Peyer's patch (tissue), 4 donors: Measurements from ENCODE around the gene ITK.

Experiments
- CTCF ChIP-seq, 6 experiments: fragments of 450-650 bp in 4 of 6; fragments of 200-600 bp in 2 of 6; sonication (generic) in 1 of 6; IDR thresholded peaks; one replicate each; pipeline ENCODE4 v1.5.1; 2017 to 2019; ENCODE audit warnings: antibody characterized with exemption in 6 of 6, mild to moderate bottlenecking in 3 of 6, moderate library complexity in 1 of 6
- POLR2A ChIP-seq, 2 donors: fragments of 450-650 bp; IDR thresholded peaks; one replicate each; pipeline ENCODE4 v1.5.1; 2017; ENCODE audit warnings: antibody characterized with exemption in 2 of 2, mild to moderate bottlenecking in 2 of 2, moderate library complexity in 2 of 2

- TF ChIP-seq CTCF (IDR thresholded peaks at IDR 0.05) = no peak
- no peak for TF ChIP-seq POLR2A (IDR thresholded peaks at IDR 0.05)
Observed at GRCh38 chr5:157130925-157131324, 49.7 kb upstream of the ITK start.
